ENCODE data around the gene CCDC69. TPM values are rescaled to one million over a fixed set of nuclear protein-coding genes. Genes with fewer than 3 reads are reported as not detected.

The CCDC69 gene
- total RNA-seq, 1 donor from 2014 or later: 79.0 TPM

GRCh38 chr5:151182524-151182900 is 41.4 kb downstream of the CCDC69 start:
- no peaks in the 10 kb centered on the region for H3K4me1 ChIP-seq
- no peaks in the 10 kb centered on the region for H3K27me3 ChIP-seq (ENCODE audit: low read depth)
- H3K9me3 ChIP-seq: no peaks in the 10 kb centered on the region
- ATAC-seq: no peak
- H3K27ac ChIP-seq: no peak overlapping the region
- H3K4me3 ChIP-seq: no peak overlapping the region
- DNase-seq: no peak
- peaks cover 70% of the 10 kb centered on the region for H3K36me3 ChIP-seq
- no peak for TF ChIP-seq CTCF (IDR thresholded peaks at IDR 0.05)
- intact Hi-C loops (cut with DNase I): no loop called here

- Histone ChIP-seq H3K36me3 (peaks cover 65% of the 10 kb centered on the region), H3K4me1 (no peaks in the 10 kb centered on the region), H3K4me3 (no peak overlapping the region), H3K27ac (no peak overlapping the region), H3K9me3 (no peaks in the 10 kb centered on the region), H3K27me3 (ENCODE audit: low read depth) (no peaks in the 10 kb centered on the region)
- DNase-seq: no peak
- no peak for TF ChIP-seq CTCF (IDR thresholded peaks at IDR 0.05)
- intact Hi-C loops (cut with DNase I): no loop called here
- ATAC-seq: no peak
Observed at GRCh38 chr5:151181818-151182523, 41.9 kb downstream of the CCDC69 start.

- Histone ChIP-seq H3K27ac (no peak overlapping the region), H3K4me1 (no peaks in the 10 kb centered on the region), H3K9me3 (no peaks in the 10 kb centered on the region), H3K4me3 (no peak overlapping the region), H3K36me3 (peaks cover 55% of the 10 kb centered on the region), H3K27me3 (ENCODE audit: low read depth) (no peaks in the 10 kb centered on the region)
- no peak for TF ChIP-seq CTCF (IDR thresholded peaks at IDR 0.05)
- DNase-seq: no peak
- no peak for ATAC-seq
- intact Hi-C loops (cut with DNase I): no loop called here
Observed at GRCh38 chr5:151180291-151180690, 43.6 kb downstream of the CCDC69 start.

GRCh38 chr5:151179489-151179840 is 44.4 kb downstream of the CCDC69 start:
- no peaks in the 10 kb centered on the region for H3K27me3 ChIP-seq (ENCODE audit: low read depth)
- intact Hi-C loops (cut with DNase I): no loop called here
- no peaks in the 10 kb centered on the region for H3K4me1 ChIP-seq
- ATAC-seq: no peak
- no peak for DNase-seq
- peaks cover 47% of the 10 kb centered on the region for H3K36me3 ChIP-seq
- H3K9me3 ChIP-seq: no peaks in the 10 kb centered on the region
- H3K4me3 ChIP-seq: no peak overlapping the region
- TF ChIP-seq CTCF (IDR thresholded peaks at IDR 0.05): no peak
- H3K27ac ChIP-seq: no peak overlapping the region

GRCh38 chr5:151178777-151179488 is 45.0 kb downstream of the CCDC69 start:
- H3K9me3 ChIP-seq: no peaks in the 10 kb centered on the region
- TF ChIP-seq CTCF (IDR thresholded peaks at IDR 0.05): no peak
- no peaks in the 10 kb centered on the region for H3K27me3 ChIP-seq (ENCODE audit: low read depth)
- no peak for DNase-seq
- no peak overlapping the region for H3K4me3 ChIP-seq
- peaks cover 42% of the 10 kb centered on the region for H3K36me3 ChIP-seq
- no peak for ATAC-seq
- intact Hi-C loops (cut with DNase I): no loop called here
- H3K27ac ChIP-seq: no peak overlapping the region
- H3K4me1 ChIP-seq: no peaks in the 10 kb centered on the region
